ENCODE measurements around the gene SAMD3. TPM values are rescaled to one million over a fixed set of nuclear protein-coding genes. Genes with fewer than 3 reads are reported as not detected.
"Not testable (repeated sequence)": the region's sequence is repeated elsewhere in the genome, so short reads cannot be mapped to it uniquely, and the experiment has no call there.

The SAMD3 gene
- total and polyA plus RNA-seq, 7 donors, result 0.09 to 0.66 (median 0.28) TPM; not detected in 2

GRCh38 chr6:130240232-130240631 lies 17.5 kb upstream of the SAMD3 start:
- Histone ChIP-seq H3K9me3 (no peaks in the 10 kb centered on the region), H3K4me3 (no peak overlapping the region), H3K4me1 (no peaks in the 10 kb centered on the region), H3K27me3 (ENCODE audit: insufficient read depth in 3 of 3, low read length in 2 of 3) (no peaks in the 10 kb centered on the region), H3K27ac (no peak overlapping the region), H3K36me3 (ENCODE audit: insufficient read depth in 1 of 2, low read depth in 1 of 2) (no peaks in the 10 kb centered on the region)
- DNase-seq (no peak), ATAC-seq (no peak)
- WGBS, 3 donors, result 14 to 28% (median 23%) methylated on average over 4 of the region's 4 CpGs
- TF ChIP-seq CTCF (IDR thresholded peaks at IDR 0.05), result no peak
- intact Hi-C loops (cut with DNase I), result no loop called here

GRCh38 chr6:130239755-130240154 lies 17.0 kb upstream of the SAMD3 start:
- no peak for TF ChIP-seq CTCF (IDR thresholded peaks at IDR 0.05)
- ATAC-seq (no peak), DNase-seq (no peak)
- H3K36me3 ChIP-seq (ENCODE audit: insufficient read depth in 1 of 2, low read depth in 1 of 2), result no peaks in the 10 kb centered on the region
- H3K27ac ChIP-seq, result no peak overlapping the region
- H3K4me1 ChIP-seq, result no peaks in the 10 kb centered on the region
- H3K9me3 ChIP-seq, result no peaks in the 10 kb centered on the region
- H3K4me3 ChIP-seq, result no peak overlapping the region
- intact Hi-C loops (cut with DNase I), result no loop called here
- 36 to 46% (median 38%) methylated on average over 2 of the region's 2 CpGs for WGBS, 3 donors
- H3K27me3 ChIP-seq (ENCODE audit: insufficient read depth in 3 of 3, low read length in 2 of 3), result no peaks in the 10 kb centered on the region

GRCh38 chr6:130233330-130233729 lies 10.6 kb upstream of the SAMD3 start:
- Histone ChIP-seq H3K4me1 (no peaks in the 10 kb centered on the region), H3K4me3 (no peak overlapping the region), H3K27ac (no peak overlapping the region), H3K27me3 (ENCODE audit: insufficient read depth in 3 of 3, low read length in 2 of 3) (no peaks in the 10 kb centered on the region), H3K36me3 (ENCODE audit: insufficient read depth in 1 of 2, low read depth in 1 of 2) (no peaks in the 10 kb centered on the region), H3K9me3 (no peaks in the 10 kb centered on the region)
- DNase-seq (no peak), ATAC-seq (no peak)
- 32 to 41% (median 40%) methylated on average over 3 of the region's 3 CpGs for WGBS, 3 donors
- intact Hi-C loops (cut with DNase I), result no loop called here
- no peak for TF ChIP-seq CTCF (IDR thresholded peaks at IDR 0.05)

GRCh38 chr6:130230531-130230930 lies 7.8 kb upstream of the SAMD3 start:
- H3K27me3 ChIP-seq (ENCODE audit: insufficient read depth in 3 of 3, low read length in 2 of 3); H3K27ac ChIP-seq; ATAC-seq; intact Hi-C loops (cut with DNase I); H3K36me3 ChIP-seq (ENCODE audit: insufficient read depth in 1 of 2, low read depth in 1 of 2); H3K4me3 ChIP-seq; H3K4me1 ChIP-seq; DNase-seq; H3K9me3 ChIP-seq: not testable (repeated sequence)
- WGBS, 3 donors, result 95% methylated on average over 6 of the region's 6 CpGs

GRCh38 chr6:130229645-130230044 lies 6.9 kb upstream of the SAMD3 start:
- Histone ChIP-seq H3K27ac (no peak overlapping the region), H3K36me3 (ENCODE audit: insufficient read depth in 1 of 2, low read depth in 1 of 2) (no peaks in the 10 kb centered on the region), H3K9me3 (no peaks in the 10 kb centered on the region), H3K27me3 (ENCODE audit: insufficient read depth in 3 of 3, low read length in 2 of 3) (no peaks in the 10 kb centered on the region), H3K4me1 (no peaks in the 10 kb centered on the region), H3K4me3 (no peak overlapping the region)
- 66 to 72% (median 69%) methylated on average over 4 of the region's 4 CpGs for WGBS, 3 donors
- intact Hi-C loops (cut with DNase I), result no loop called here
- no peak for ATAC-seq
- no peak for TF ChIP-seq CTCF (IDR thresholded peaks at IDR 0.05)
- no peak for DNase-seq
